Measurements from ENCODE around the gene FAM120B.

DNA sequence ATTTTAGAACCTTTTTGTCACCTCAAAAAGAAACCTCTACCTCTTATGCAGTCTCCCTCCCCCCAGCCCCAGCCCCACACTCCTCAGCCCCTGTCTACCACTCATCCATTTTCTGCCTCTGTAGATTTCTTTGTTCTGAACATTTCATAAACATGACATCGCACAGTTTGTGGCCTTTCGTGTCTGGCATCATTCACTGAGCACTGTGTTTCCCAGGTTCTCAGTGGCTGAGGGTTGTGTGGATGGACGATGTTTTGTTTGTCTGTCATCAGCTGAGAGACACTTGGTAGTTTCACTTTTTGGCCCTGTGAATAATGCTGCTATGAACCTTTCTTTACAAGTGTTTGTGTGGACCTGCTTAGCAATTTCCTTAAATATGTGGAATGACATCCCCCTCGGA is 64.5 kb downstream of the FAM120B start:
- TF ChIP-seq, protein P1, sequence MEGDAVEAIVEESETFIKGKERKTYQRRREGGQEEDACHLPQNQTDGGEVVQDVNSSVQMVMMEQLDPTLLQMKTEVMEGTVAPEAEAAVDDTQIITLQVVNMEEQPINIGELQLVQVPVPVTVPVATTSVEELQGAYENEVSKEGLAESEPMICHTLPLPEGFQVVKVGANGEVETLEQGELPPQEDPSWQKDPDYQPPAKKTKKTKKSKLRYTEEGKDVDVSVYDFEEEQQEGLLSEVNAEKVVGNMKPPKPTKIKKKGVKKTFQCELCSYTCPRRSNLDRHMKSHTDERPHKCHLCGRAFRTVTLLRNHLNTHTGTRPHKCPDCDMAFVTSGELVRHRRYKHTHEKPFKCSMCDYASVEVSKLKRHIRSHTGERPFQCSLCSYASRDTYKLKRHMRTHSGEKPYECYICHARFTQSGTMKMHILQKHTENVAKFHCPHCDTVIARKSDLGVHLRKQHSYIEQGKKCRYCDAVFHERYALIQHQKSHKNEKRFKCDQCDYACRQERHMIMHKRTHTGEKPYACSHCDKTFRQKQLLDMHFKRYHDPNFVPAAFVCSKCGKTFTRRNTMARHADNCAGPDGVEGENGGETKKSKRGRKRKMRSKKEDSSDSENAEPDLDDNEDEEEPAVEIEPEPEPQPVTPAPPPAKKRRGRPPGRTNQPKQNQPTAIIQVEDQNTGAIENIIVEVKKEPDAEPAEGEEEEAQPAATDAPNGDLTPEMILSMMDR (IDR thresholded peaks at IDR 0.05; ENCODE audit: low read length), result no peak
- TF ChIP-seq EZH2 (IDR thresholded peaks at IDR 0.05; ENCODE audit: borderline replicate concordance, low read length), result no peak
